GM18498 (cell line): Measurements from ENCODE around the gene WTAP.
"Not testable (repeated sequence)": the region's sequence is repeated elsewhere in the genome, so short reads cannot be mapped to it uniquely, and the experiment has no call there.

ENCODE experiments used
- ATAC-seq: cut with Tn5 transposase; IDR thresholded peaks from one replicate; pipeline ENCODE4 v1.9.1; 2021; ENCODE audit warnings: mild to moderate bottlenecking, moderate library complexity; ENCODE audit not compliant: unreplicated experiment

WTAP gene

GRCh38 chr6:159759645-159760044, 32.3 kb downstream of the WTAP start:
- no peak for ATAC-seq

- no peak for ATAC-seq
Observed at GRCh38 chr6:159760602-159761057, 33.3 kb downstream of the WTAP start.

GRCh38 chr6:159761129-159761872, 34.0 kb downstream of the WTAP start:
- peak; percentile 6 for ATAC-seq

GRCh38 chr6:159761873-159762680, 34.8 kb downstream of the WTAP start, which contains the start of gene ACAT2:
TSS of gene ACAT2 (plus strand) at chr6:159762045. CDS start at chr6:159762088, 43 bp downstream.
- peak; percentile 97 for ATAC-seq

- ATAC-seq, result peak; percentile 9
Observed at GRCh38 chr6:159762681-159763293, 35.5 kb downstream of the WTAP start.

GRCh38 chr6:159766906-159767305, 39.6 kb downstream of the WTAP start:
- ATAC-seq, result no peak

GRCh38 chr6:159769470-159769869, 42.2 kb downstream of the WTAP start:
- ATAC-seq, result no peak

- ATAC-seq, result no peak
Observed at GRCh38 chr6:159772196-159772595, 44.9 kb downstream of the WTAP start.

- no peak for ATAC-seq
Observed at GRCh38 chr6:159777240-159777904, 50.1 kb downstream of the WTAP start.

GRCh38 chr6:159778131-159778530, 50.8 kb downstream of the WTAP start:
- ATAC-seq, result no peak

GRCh38 chr6:159778542-159779103, 51.3 kb downstream of the WTAP start:
- ATAC-seq, result no peak

- no peak for ATAC-seq
Observed at GRCh38 chr6:159788276-159788675, 61.0 kb downstream of the WTAP start.

GRCh38 chr6:159788753-159789376, 61.6 kb downstream of the WTAP start:
- ATAC-seq, result peak; percentile 0

- ATAC-seq, result peak; percentile 77
Observed at GRCh38 chr6:159789377-159790148, 62.3 kb downstream of the WTAP start, which contains the start of gene TCP1. TSS of gene TCP1 (minus strand) at chr6:159789602. CDS start at chr6:159789468, 134 bp downstream.

GRCh38 chr6:159790149-159790955, 63.0 kb downstream of the WTAP start, which contains the start of gene MRPL18:
TSS of gene MRPL18 (plus strand) at chr6:159790467. CDS start at chr6:159790588, 121 bp downstream.
- peak; percentile 84 for ATAC-seq

- ATAC-seq, result no peak
Observed at GRCh38 chr6:159790956-159791598, 63.8 kb downstream of the WTAP start.

- not testable (repeated sequence) for ATAC-seq
Observed at GRCh38 chr6:159794976-159795375, 67.7 kb downstream of the WTAP start.

GRCh38 chr6:159797554-159797953, 70.2 kb downstream of the WTAP start:
- no peak for ATAC-seq
